Stimulated activated CD4-positive, alpha-beta T cell treated with anti-CD3 and anti-CD28 coated beads, TNF-alpha, amount 100 ng/mL, for 24 hours (primary cell): Measurements from ENCODE around the gene PTPRN2.

Source experiments
- DNase-seq, 3 experiments: peaks; one replicate each; pipeline ENCODE4 v3.0.0-alpha.2; 2020; ENCODE audit warnings: low read depth in 3 of 3

PTPRN2 gene

DNA sequence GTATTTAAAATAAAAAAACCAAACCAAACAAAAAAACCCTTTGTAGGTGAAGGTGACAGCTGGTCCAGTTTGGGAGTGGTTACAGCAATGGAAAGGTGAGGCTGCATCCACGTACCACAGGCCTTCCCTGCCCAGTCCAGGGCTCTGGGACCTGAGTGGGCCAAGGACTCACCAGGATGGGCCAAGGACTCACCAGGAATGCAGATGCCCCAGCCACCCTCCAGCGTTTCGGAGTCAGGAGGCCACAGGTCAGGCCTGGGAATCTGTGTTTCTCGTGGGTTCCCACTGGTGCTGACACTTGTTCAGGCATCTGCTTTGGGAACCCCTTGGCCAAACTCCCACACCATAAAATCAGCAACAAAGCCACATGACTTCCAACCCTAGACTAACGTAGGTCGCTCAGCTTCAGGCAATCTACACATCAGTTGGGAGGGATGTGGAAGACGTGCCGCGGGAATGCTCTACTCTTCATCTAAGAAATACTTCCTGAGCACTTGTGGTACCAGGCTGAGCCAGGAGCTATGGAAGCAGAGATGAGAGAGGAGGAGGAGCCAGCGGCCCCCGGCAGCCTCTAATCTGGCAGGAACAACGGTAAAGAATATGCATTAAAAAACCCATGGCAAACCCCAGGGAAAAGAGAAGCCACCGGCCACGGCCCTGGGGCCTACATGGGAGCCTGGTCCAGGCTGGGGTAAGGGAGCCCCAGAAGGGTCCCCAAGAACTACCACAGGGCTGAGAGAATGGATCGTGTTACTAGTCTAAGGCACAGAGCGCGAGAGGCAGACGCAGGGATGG lies 473.4 kb downstream of the PTPRN2 start:
- DNase-seq, result no peak

DNA sequence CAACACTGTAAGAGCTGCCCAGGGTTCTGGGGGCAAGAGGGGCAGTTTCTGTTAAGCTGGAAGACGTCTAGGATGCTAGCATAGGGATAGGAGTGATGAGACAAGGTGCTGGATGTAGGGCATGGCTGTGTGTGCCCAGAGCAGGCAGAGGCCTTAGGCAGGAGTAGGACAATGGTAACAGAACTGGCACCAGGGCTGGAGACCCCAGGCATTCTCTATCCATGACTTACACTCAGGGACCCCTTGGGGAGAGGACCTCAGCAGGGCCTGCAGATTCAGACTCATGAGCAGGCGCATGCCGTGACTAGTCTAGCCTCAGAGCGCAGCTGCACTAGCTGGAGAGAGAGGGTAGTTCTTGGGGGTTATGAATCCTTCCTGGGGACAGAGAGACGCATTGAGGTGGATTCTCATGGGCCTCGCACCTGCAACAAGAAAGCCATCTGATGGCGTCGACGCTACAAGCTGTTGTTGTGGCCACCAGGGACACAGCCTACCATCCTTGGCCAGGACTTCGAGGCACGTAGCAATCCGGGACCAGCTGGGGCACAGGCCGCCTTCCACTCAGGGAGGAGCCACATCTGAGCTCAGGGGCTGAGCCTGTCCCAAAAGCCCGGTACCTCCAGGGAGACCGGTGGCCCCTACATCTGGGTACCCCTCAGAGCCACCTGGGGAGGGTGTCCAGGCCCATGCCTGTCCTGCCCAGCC lies 474.1 kb downstream of the PTPRN2 start:
- no peak for DNase-seq

GRCh38 chr7:158112571-158113320 lies 474.9 kb downstream of the PTPRN2 start:
- no peak for DNase-seq

- no peak for DNase-seq
Measured at GRCh38 chr7:158111906-158112570, 475.6 kb downstream of the PTPRN2 start.

DNA sequence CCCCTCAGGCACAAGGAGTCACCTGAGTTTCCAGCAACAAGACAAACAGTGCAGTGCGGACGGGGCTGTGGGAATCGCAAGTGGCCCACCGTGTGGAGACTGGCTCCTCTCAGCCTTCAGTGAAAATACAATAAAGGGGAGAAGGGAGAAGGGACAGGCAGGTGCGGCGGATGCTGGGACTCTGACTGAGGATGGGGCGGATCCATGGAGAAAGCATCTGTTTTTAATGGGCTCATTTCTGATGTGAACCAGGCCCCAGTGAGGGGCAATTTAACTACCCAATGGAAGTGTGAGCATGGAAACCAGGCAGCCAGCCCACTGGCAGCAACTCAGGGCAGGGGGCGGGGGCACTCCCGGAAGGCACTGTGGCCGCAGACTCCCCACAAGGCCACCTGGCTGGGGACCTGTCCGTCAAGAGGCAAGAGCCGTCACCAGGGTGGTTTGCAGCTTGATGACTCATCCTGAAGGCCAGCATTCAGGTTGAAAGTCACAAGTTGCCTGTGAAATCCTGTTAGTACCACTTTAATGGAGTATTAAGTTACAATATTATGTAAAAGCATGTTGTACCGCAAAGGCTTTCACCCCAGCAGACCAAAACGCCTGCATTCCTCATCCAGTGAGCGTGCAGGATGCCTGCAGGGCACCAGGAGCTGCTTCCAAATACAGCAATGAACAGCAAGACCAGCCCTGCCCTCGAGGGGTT lies 476.4 kb downstream of the PTPRN2 start:
- DNase-seq, result no peak

- no peak for DNase-seq
Measured at GRCh38 chr7:158110661-158111048, 477.0 kb downstream of the PTPRN2 start.

DNA sequence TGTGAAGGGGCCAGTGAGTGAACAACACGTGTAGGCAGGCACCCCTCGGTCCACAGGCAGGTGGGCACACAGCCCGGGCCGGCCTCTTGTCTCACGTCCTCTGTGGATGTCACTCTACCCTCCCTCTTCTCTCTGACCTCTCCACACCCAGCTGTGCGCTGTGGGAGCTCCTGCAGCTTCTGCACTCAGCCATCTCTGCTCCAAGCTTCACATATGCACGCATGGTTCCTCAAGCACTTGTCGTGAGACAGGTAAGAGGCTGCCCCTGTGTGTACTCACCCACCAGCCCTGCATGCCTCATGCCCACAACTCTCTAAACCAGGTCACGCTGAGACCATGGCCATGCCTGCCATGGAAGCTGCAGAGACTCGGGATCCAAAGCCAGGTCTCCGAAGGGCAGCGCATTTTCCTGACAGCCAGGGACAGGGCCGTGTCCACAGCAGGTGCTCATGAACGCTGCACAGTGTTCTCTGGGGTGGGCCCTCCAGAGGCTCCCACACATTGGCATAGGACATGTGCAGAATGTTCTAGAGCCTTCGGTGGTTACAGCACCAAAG lies 477.5 kb downstream of the PTPRN2 start:
- no peak for DNase-seq

DNA sequence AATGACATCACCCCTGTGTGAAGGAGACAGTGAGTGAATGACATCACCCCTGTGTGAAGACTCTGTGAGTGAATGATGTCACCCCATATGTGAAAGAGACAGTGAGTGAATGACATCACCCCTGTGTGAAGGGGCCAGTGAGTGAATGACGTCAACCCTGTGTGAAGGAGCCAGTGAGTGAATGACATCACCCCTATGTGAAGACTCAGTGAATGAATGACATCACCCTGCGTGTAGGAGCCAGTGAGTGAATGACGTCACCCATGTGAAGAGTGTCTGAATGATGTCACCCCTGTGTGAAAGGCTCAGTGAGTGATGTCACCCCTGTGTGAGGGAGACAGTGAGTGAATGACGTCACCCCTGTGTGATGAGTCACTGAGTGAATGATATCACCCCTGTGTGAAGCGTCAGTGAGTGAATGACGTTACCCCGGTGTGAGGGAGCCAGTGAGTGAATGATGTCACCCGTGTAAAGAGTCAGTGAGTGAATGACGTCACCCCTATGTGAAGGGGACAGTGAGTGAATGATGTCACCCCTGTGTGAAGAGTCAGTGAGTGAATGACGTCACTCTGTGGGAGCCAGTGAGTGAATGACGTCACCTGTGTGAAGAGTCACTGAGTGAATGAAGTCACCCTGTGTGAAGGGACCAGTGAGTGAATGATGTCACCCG lies 478.1 kb downstream of the PTPRN2 start:
- DNase-seq, result no peak

GRCh38 chr7:158108646-158109293 lies 478.9 kb downstream of the PTPRN2 start:
- no peak for DNase-seq

- no peak for DNase-seq
Measured at GRCh38 chr7:158107806-158108205, 479.8 kb downstream of the PTPRN2 start.

DNA sequence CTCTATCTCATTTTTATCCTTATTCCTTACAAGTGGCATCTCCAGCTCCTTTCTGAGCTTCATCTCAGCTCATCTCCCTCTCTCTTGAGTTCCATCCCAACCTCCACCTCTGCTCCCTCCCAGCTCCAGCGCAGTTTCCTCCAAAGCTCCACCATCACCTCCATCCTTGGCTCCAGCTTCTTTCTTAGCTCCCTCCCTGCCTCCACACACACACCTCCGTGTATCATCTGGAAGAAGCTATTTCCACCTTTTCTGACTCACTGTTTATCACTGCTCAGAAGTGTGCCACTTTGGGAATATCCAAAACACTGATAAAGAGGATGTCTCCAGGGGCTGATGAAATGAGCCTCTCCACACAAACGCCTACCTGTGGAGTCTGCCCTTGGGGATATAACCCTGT lies 481.4 kb downstream of the PTPRN2 start:
- DNase-seq, result no peak

GRCh38 chr7:158103378-158103777 lies 484.2 kb downstream of the PTPRN2 start:
- no peak for DNase-seq

GRCh38 chr7:158102897-158103296 lies 484.7 kb downstream of the PTPRN2 start:
- no peak for DNase-seq

DNA sequence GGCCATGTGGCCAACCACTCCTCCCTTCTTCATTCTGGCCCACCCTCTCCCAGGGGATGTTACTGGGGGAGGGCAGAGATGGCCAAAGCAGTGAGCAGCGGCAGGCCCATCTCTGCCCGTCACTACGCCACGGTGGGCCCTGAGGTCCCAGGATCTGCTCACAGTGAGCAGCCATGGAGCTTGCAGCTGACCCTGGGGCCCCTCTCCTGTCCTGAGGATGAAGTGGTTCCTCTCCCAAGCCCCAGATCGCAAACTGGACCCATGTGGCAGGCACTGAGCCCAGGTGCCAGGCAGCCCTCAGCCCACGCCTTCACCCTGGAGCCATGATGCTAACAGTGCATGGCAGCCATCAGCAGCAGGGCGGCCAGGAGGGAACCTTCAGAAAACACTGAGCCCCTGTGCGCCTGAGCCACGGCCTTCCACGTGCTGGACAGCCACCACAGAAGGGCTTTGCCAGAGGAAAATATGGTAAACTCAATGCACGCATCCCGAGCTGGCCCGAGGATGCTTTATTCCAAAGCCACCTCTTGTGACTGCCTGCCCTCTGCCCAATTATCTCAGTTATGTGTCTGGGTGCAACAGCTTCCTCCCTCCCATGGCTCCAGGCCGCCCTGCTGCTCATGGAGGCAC lies 485.7 kb downstream of the PTPRN2 start:
- DNase-seq, result no peak

DNA sequence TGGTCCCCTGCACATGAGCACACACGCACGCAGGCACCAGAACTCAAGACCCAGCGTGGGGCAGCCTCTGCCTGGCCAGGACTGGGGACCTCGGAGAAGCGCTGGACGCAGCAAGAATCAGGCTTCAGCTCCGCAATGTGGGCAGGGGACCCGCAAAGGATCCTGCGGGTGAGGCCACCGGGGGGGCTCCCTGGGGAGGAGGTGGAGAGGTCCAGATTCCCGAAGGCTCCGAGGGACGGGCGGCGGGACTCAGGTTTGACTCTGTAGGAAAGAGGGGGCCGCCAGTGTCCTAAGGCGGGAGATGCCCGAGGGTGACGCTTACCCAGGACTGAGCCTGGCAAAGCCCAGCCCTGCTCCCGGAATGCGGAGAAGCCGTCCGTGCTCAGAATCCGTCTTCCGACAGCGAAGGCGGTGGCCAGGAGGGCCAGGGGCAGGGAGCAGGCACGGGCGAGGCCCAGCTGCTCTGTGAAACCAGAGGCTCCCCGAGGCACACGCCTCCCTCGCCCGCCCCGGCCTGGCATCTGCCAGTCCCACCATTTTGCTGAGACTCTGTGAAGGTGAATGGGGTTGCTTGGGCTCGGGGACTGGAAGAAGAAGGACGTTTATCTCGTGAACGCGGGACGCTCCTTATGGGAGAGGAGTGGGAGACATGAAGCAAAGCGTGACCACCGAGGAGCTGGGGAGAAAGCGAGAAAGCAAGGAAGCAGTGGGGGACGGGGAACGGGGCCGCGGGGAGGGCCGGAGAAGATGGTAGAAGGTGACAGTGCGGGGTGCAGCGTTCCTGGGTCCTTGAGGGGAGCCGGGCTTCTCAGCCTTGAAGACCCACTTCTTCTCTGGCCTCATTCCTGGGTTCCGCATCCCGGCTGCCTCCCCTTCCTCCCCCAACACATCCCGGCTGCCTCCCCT lies 489.2 kb downstream of the PTPRN2 start:
- DNase-seq, result no peak

GRCh38 chr7:158097453-158098124 lies 490.0 kb downstream of the PTPRN2 start:
- DNase-seq, result no peak

- no peak for DNase-seq
Measured at GRCh38 chr7:158097106-158097452, 490.5 kb downstream of the PTPRN2 start.

DNA sequence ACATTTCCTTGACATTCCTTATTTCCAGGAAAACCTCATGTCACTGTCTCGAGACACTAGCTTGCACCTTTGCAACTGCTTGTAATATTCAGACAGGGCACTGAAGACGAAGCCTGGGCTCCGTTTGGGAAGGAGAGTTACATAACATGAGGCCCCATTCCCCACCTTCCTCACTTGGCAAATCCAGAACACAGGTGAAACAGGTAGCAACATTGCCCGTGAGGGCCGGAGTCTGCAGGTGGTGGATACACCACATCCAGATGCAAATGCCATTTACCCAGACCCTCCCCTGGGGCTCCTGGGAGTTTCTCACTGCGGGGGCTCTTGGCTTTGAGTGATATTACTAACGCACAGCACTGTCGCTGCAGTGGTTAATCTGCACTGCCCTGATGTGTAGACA lies 491.0 kb downstream of the PTPRN2 start:
- no peak for DNase-seq
